Left ventricle myocardium inferior (tissue), 1 donor: ENCODE measurements around the gene OGFOD2. TPM values are rescaled to one million over a fixed set of nuclear protein-coding genes. Genes with fewer than 3 reads are reported as not detected.
"Not testable (repeated sequence)": the region's sequence is repeated elsewhere in the genome, so short reads cannot be mapped to it uniquely, and the experiment has no call there.

Experiments used
- DNase-seq: peaks from one replicate; pipeline ENCODE4 v3.0.0-alpha.2; 2020
- H3K27ac ChIP-seq: fragments of 200-600 bp; replicated peaks from 2 replicates; pipeline ENCODE4 v1.8.0; 2021
- H3K27me3 ChIP-seq: fragments of 200-600 bp; 2 replicates; pipeline ENCODE4 v1.8.0; 2021; ENCODE audit warnings: low read depth
- H3K36me3 ChIP-seq: fragments of 200-600 bp; 2 replicates; pipeline ENCODE4 v1.8.0; 2021
- H3K4me1 ChIP-seq: fragments of 200-600 bp; 2 replicates; pipeline ENCODE4 v1.8.0; 2021
- H3K4me3 ChIP-seq: fragments of 200-600 bp; 2 replicates; pipeline ENCODE4 v1.8.0; 2021; ENCODE audit warnings: mild to moderate bottlenecking, moderate library complexity
- H3K9me3 ChIP-seq: fragments of 200-600 bp; replicated peaks from 2 replicates; pipeline ENCODE4 v1.8.0; 2021
- intact Hi-C: fragments of 100-400 bp; cut with micrococcal nuclease; formaldehyde crosslinking; loops from one replicate; pipeline ENCODE4 v1.11.0; 2022
- total RNA-seq: library from RNA; stranded (reverse); fragmentation: NEBNext Ultra II Directional; extraction: Animal tissue kit (Norgen Biotek cat#: 25700); gene quantifications from one replicate; pipeline ENCODE4 v1.2.1, GENCODE V29; 2021
- TF ChIP-seq, protein P1 (sequence below): fragments of 200-600 bp; IDR thresholded peaks from 2 replicates; pipeline ENCODE4 v1.8.0; 2021; ENCODE audit warnings: antibody characterized with exemption, mild to moderate bottlenecking, borderline replicate concordance
- donor health status: DM: no; HTN: yes; CAD: no; lungs with severe emphysema.

The OGFOD2 gene
- total RNA-seq, 1 donor from 2014 or later = 14.9 TPM

DNA sequence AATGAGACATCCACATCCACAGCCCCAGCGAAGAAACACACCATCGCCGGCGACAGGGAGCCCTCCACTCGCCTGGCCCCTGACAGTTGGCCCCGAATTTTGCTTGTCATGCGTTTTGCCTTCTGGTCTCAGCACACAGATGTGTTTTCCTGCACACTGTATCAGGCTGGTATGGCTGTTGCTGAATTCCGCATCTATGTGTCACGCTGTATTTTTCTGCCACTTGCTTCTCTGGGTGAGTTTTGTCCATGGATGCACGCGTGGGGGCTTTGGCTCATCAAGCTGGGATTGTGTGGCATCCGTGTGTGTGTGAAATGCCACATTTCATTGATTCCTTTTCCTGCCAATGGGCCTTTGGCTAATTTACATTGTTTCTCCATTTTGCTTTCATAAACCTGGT, 31.9 kb downstream of the OGFOD2 start:
- no peak for DNase-seq
- Histone ChIP-seq H3K9me3 (no peaks in the 10 kb centered on the region), H3K36me3 (peaks cover 70% of the 10 kb centered on the region), H3K4me1 (no peaks in the 10 kb centered on the region), H3K4me3 (no peak overlapping the region), H3K27ac (no peak overlapping the region), H3K27me3 (no peaks in the 10 kb centered on the region)
- TF ChIP-seq, protein P1, sequence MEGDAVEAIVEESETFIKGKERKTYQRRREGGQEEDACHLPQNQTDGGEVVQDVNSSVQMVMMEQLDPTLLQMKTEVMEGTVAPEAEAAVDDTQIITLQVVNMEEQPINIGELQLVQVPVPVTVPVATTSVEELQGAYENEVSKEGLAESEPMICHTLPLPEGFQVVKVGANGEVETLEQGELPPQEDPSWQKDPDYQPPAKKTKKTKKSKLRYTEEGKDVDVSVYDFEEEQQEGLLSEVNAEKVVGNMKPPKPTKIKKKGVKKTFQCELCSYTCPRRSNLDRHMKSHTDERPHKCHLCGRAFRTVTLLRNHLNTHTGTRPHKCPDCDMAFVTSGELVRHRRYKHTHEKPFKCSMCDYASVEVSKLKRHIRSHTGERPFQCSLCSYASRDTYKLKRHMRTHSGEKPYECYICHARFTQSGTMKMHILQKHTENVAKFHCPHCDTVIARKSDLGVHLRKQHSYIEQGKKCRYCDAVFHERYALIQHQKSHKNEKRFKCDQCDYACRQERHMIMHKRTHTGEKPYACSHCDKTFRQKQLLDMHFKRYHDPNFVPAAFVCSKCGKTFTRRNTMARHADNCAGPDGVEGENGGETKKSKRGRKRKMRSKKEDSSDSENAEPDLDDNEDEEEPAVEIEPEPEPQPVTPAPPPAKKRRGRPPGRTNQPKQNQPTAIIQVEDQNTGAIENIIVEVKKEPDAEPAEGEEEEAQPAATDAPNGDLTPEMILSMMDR = no peak
- intact Hi-C loops = no loop called here

DNA sequence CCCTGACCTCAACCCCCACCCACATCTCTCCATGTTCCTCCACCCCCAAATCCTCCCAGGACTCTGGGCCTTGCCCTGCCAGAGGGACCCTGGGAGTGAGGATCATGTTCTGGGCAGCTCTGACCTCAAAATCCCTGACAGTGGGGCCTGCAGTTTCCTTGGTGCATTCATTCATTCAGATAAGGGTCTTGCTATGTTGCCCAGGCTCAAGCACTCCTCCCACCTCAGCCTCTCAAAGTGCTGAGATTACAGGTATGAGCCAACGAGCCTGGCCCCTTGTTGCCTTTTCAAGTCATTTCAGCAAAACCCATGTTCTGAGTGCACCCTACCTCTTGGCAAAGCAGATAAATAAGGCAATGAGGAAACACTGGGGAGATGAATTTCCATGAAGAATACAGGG, 35.1 kb downstream of the OGFOD2 start:
- no peaks in the 10 kb centered on the region for H3K27me3 ChIP-seq
- peaks cover 73% of the 10 kb centered on the region for H3K36me3 ChIP-seq
- no peak for DNase-seq
- intact Hi-C loops = no loop called here
- H3K4me1 ChIP-seq = peaks cover 7% of the 10 kb centered on the region
- TF ChIP-seq, protein P1 = no peak
- H3K4me3 ChIP-seq = no peak overlapping the region
- H3K27ac ChIP-seq = no peak overlapping the region
- H3K9me3 ChIP-seq = no peaks in the 10 kb centered on the region

DNA sequence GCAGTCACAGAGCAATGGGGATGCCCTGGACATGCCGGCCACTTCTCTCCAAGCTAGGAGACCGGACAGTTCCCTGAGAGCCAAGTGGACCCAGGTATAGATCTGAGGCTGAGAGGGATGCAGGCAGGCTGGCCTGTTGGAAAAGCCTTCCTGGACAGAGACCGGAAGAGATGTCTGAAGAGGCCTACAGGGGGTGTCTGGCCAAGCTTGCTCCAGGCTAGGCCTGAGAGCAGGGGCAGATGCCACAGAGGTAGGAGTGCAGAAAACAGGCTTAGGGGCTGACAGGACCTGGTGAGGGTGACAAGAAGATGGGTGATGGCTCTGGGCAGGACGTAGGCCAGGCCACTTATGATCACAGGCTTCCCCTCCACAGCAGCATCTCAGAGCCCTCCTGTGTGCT, 35.6 kb downstream of the OGFOD2 start:
- no peaks in the 10 kb centered on the region for H3K27me3 ChIP-seq
- DNase-seq = no peak
- TF ChIP-seq, protein P1 = no peak
- no peak overlapping the region for H3K27ac ChIP-seq
- H3K4me3 ChIP-seq = no peak overlapping the region
- no peaks in the 10 kb centered on the region for H3K9me3 ChIP-seq
- intact Hi-C loops = no loop called here
- H3K4me1 ChIP-seq = peaks cover 7% of the 10 kb centered on the region
- peaks cover 68% of the 10 kb centered on the region for H3K36me3 ChIP-seq

DNA sequence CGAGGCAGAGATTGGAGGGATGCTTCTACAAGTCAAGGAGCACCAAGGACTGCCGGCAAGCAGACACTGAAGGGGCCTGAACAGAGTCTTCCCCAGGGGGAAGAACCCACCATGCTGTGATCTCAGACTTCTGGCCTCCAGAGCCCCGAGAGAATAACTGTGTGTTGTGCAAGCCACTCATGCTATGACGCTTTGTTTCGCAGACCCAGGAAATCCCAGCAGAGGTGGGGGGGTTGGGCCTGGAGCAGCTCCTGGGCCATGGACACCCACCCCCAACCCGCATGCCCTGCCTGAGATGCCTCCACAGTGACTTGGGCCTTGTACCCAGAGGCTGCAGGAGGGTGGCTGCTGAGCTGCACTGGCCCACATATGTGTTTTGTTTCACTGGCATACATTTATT, 36.7 kb downstream of the OGFOD2 start:
- Histone ChIP-seq H3K4me1 (peaks cover 7% of the 10 kb centered on the region), H3K9me3 (no peaks in the 10 kb centered on the region), H3K27ac (no peak overlapping the region), H3K4me3 (no peak overlapping the region), H3K36me3 (peaks cover 62% of the 10 kb centered on the region), H3K27me3 (no peaks in the 10 kb centered on the region)
- no peak for DNase-seq
- intact Hi-C loops = no loop called here
- TF ChIP-seq, protein P1 = no peak

GRCh38 chr12:123013185-123014095, 38.4 kb downstream of the OGFOD2 start:
- H3K4me1 ChIP-seq = peaks cover 7% of the 10 kb centered on the region
- no peaks in the 10 kb centered on the region for H3K9me3 ChIP-seq
- H3K27me3 ChIP-seq = no peaks in the 10 kb centered on the region
- H3K36me3 ChIP-seq = peaks cover 52% of the 10 kb centered on the region
- DNase-seq = no peak
- H3K4me3 ChIP-seq = no peak overlapping the region
- intact Hi-C loops = no loop called here
- TF ChIP-seq, protein P1 = no peak
- H3K27ac ChIP-seq = no peak overlapping the region

- DNase-seq, intact Hi-C loops, H3K9me3 ChIP-seq: not testable (repeated sequence)
Observed at GRCh38 chr12:123014473-123014872, 39.4 kb downstream of the OGFOD2 start.

More at GRCh38 chr12:123014473-123014872, 39.4 kb downstream of the OGFOD2 start:
- not testable (repeated sequence) for H3K27me3 ChIP-seq, H3K4me1 ChIP-seq, H3K27ac ChIP-seq, H3K4me3 ChIP-seq
- H3K36me3 ChIP-seq = peaks cover 42% of the 10 kb centered on the region
